NCI-H446 (cell line): ENCODE data around the gene LSM8.
"Not testable (repeated sequence)": the region's sequence is repeated elsewhere in the genome, so short reads cannot be mapped to it uniquely, and the experiment has no call there.

Experiments used
- DNase-seq, 2 experiments: peaks; one replicate each; lab custom pipeline; 2025; lab: John Stamatoyannopoulos, UW

Gene LSM8

GRCh38 chr7:118214051-118214832, 30.3 kb downstream of the LSM8 start:
- DNase-seq: peak; percentile 52 to 90

DNA sequence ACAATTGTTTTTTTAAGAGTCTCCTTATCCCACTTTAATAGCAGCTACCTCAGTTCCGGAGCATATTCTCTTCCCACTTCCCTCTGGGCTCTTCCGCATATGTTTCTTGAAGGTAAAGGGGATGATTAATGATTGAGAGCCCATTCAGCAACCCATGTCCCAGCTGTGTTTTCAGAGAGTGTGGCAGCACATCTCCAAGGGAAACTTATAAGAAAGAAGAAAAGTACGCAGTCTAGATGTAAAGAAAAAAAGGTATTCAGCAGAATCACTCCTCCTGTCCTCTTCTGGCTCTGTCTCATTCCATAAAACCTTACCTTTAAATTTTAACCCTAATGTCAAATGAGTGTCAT, 30.8 kb downstream of the LSM8 start:
- DNase-seq: peak in 1 of 2 experiments; percentile 23

DNA sequence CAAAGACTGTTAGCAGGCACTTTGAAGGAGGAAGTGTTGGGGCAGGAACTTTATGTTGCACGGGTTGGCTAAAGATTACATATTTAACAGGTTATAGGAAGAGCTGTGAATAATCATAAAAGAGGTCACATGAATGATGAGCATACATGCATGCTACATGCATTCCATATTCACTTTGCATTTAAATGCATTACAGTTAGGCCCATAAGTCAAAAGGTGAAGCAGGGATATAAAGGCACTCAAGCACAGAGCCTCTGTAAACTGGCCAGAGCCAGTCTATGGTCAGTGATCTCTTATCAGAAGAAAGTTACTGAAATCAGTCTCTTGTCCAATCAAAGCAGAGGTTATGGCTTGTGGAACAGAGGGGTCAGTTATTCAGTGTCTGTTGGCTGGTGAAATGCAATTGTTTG, 33.3 kb downstream of the LSM8 start:
- DNase-seq: no peak

- no peak for DNase-seq
These were observed 34.6 kb downstream of the LSM8 start for GRCh38 chr7:118218413-118219156.

- no peak for DNase-seq
These were observed 35.2 kb downstream of the LSM8 start for GRCh38 chr7:118219157-118219512.

DNA sequence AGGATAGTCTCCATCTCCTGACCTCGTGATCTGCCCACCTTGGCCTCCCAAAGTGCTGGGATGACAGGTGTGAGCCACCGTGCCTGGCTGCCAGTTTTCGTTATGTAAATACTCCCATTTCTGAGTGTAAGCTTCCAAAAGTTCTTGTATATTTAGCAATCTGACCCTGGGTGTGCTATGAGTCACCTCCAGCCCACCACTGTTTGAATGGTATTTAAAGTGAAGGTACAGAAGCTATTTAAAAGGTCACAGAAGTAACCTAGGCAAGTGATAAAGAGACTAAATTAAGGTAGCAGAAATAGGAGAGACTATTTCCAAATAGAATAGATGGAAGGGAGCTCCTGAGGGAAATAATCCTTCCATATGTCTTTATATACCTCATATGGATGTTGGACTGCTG, 36.6 kb downstream of the LSM8 start:
- no peak for DNase-seq

- no peak for DNase-seq
These were observed 38.6 kb downstream of the LSM8 start for GRCh38 chr7:118222591-118222990.

DNA sequence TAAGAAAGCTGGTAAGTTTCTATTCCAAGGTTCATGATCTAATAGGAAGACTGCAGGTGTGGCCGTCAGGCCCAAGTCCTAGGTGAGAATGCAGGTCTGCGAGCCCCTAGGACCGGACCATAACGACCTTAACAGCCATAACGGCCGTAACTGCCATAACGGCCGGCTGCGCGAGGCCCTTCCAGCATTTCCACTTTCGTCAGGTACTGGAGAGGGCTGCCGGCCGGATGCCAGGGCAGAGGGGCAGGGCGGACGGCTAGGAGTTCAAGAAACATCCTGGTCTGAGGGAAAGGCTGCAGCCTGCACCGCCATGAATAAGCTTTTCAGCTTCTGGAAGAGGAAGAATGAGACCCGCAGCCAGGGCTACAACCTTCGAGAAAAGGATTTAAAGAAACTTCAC, 40.6 kb downstream of the LSM8 start, which contains the start of gene ANKRD7:
TSS of gene ANKRD7 (plus strand) at position 184 of the 400 bp plus-strand sequence. CDS start at position 311, 127 bp downstream.
- no peak for DNase-seq

DNA sequence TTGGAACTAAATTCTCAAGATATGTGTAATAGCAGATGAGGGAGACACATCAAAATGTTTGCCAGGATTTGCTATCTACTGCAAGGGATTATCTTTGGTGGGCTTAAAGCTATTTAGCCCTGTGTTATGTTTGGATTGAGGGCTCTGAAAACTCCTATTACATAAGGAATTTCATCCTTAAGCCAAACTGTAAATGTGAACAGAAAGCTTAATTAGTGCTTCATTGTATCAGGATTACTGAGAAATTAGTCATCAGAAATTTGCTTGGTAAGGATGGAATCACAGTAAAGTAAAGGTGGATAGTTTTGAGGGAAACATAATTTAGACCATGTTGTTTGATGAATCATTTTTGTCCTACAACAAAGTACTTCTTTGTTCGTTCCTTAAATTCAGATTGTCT, 48.9 kb downstream of the LSM8 start:
- DNase-seq: no peak

DNA sequence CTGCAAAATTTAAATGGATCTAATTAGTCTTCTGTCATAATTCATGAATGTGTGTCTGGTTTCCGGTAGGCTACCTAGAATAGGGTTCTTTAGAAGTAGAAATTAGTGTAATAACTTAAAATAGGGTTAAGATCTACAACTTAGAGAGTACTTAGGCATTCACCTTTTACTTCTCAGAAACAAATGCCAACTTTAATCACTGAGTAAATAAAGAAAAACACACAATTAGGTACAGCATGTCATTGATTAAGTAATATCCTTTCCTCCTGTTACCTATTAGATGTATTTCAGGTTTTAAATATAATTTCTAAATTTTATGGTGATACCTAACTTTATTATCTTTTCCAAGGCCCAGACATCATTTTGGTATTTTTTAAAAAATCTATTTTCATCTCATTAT, 49.8 kb downstream of the LSM8 start:
- no peak for DNase-seq

DNA sequence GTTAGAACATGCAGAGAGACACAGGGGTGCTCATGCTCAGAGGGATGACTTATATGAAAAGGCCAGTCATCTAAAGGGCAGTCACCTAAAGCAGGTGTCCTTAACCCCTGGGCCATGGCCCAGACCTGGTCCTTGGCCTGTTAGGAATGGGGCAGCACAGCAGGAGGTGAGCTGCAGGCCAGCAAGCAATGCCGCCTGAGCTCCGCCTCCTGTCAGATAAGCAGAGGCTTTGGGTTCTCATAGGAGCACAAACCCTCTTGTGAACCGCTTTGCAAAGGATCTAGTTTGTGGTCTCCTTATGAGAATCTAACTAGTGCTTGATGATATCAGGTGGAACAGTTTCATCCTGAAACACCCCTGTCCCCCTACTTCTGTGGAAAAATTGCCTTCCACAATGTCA, 55.0 kb downstream of the LSM8 start:
- DNase-seq: no peak

DNA sequence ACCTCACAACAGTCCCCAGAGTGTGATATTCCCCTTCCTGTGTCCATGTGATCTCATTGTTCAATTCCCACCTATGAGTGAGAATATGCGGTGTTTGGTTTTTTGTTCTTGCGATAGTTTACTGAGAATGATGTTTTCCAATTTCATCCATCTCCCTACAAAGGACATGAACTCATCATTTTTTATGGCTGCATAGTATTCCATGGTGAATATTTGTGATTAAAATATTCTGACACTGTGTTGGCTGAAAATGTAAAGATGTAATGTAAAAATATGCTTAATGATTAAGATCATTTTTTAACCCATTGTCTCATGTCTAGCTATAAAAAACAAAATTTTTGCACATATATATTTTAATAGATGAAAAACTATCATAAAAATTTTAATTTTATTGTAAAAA, 56.4 kb downstream of the LSM8 start:
- not testable (repeated sequence) for DNase-seq
